Measurements from ENCODE around the gene SOX4. TPM values are rescaled to one million over a fixed set of nuclear protein-coding genes. Genes with fewer than 3 reads are reported as not detected.

Gene SOX4
- total and polyA plus RNA-seq, 5 experiments from 2014 or later: 1.0 to 2.0 (median 1.4) TPM

DNA sequence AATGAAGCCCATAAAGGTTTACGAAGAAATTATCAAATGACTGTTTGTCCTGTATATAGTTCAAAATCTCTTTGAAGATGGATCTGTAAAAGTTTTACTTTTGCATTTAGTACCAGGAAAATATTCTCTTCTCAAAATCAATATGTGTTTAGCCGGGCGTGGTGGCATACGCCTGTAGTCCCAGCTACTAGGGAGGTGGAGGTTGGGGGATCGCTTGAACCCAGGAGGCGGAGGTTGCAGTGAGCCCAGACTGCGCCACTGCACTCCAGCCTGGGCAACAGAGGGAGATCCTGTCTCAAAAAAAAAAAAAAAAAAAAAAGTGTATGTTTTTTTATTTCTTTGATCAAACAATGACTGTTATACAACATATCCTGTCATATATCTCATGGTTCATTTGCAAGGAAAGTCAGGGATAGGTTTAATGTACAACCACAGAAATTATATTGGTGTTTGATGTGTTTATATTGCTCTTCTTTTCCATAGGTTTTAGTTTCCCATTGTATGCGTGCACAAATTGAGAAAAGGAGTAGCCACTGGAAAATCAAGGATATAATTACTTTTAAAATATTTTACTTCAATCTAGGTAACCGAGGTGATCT is 40.1 kb downstream of the SOX4 start:
- no peak for ATAC-seq
- no peaks in the 10 kb centered on the region for H3K9me3 Mint-ChIP-seq
- H3K27ac Mint-ChIP-seq: no peak overlapping the region
- POLR2A ChIA-PET: no interaction called here
- no peak for DNase-seq
- no peak overlapping the region for H3K4me3 Mint-ChIP-seq
- no peaks in the 10 kb centered on the region for H3K36me3 Mint-ChIP-seq
- no peaks in the 10 kb centered on the region for H3K4me1 Mint-ChIP-seq
- H3K27me3 Mint-ChIP-seq: peaks cover 0 to 13% (median 3%) of the 10 kb centered on the region in 5 donors

DNA sequence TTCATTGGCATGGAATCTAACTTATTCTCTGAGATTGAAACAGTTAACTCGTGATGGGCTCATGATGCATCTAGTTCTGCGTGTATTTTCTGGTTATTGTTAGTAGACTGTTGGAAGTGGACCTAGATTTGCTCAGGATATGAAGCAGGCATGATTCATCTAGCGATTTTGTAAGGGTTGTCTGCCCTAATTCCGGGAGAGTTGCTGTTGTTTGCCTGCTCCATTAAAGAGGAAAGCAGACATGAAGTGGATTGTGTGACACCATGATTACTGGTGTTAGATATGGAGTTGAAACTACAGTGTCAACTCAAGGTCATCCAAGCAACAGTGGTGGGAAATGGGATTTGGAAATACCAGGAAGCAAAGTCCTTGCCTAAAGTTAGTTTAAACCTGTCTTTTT is 41.0 kb downstream of the SOX4 start:
- Mint-ChIP-seq H3K36me3 (no peaks in the 10 kb centered on the region), H3K4me3 (no peak overlapping the region), H3K27me3 (peaks cover 0 to 10% (median 3%) of the 10 kb centered on the region in 5 donors), H3K4me1 (no peaks in the 10 kb centered on the region), H3K9me3 (no peaks in the 10 kb centered on the region), H3K27ac (no peak overlapping the region)
- DNase-seq (no peak), ATAC-seq (no peak)
- POLR2A ChIA-PET: no interaction called here

- no peak overlapping the region for H3K4me3 Mint-ChIP-seq
- no peak overlapping the region for H3K27ac Mint-ChIP-seq
- POLR2A ChIA-PET: no interaction called here
- ATAC-seq (no peak), DNase-seq (no peak)
- no peaks in the 10 kb centered on the region for H3K36me3 Mint-ChIP-seq
- H3K27me3 Mint-ChIP-seq: peaks cover 0 to 5% (median 0%) of the 10 kb centered on the region in 5 donors
- H3K9me3 Mint-ChIP-seq: no peaks in the 10 kb centered on the region
- no peaks in the 10 kb centered on the region for H3K4me1 Mint-ChIP-seq
Measured at GRCh38 chr6:21636876-21637275, 43.3 kb downstream of the SOX4 start.

- Mint-ChIP-seq H3K27me3 (peaks cover 0 to 5% (median 0%) of the 10 kb centered on the region in 5 donors), H3K4me1 (no peaks in the 10 kb centered on the region), H3K27ac (no peak overlapping the region), H3K9me3 (no peaks in the 10 kb centered on the region), H3K4me3 (no peak overlapping the region), H3K36me3 (no peaks in the 10 kb centered on the region)
- ATAC-seq (no peak), DNase-seq (no peak)
- POLR2A ChIA-PET: no interaction called here
Measured at GRCh38 chr6:21639316-21639715, 45.8 kb downstream of the SOX4 start.
